GM21723 (cell line): Measurements from ENCODE around the gene MMP19.

Experiments used
- ATAC-seq: cut with Tn5 transposase; IDR thresholded peaks from one replicate; pipeline ENCODE4 v1.9.1; 2021; ENCODE audit warnings: mild to moderate bottlenecking, moderate library complexity; ENCODE audit not compliant: unreplicated experiment

The MMP19 gene

GRCh38 chr12:55816881-55817344 lies 25.8 kb downstream of the MMP19 start:
- ATAC-seq = no peak

- ATAC-seq = no peak
These were observed 27.3 kb downstream of the MMP19 start for GRCh38 chr12:55815473-55815872.

- ATAC-seq = no peak
These were observed 28.5 kb downstream of the MMP19 start for GRCh38 chr12:55814257-55814656.

GRCh38 chr12:55812088-55812487 lies 30.6 kb downstream of the MMP19 start:
- ATAC-seq = no peak

- no peak for ATAC-seq
These were observed 33.5 kb downstream of the MMP19 start for GRCh38 chr12:55809274-55809673.

GRCh38 chr12:55806982-55807381 lies 35.8 kb downstream of the MMP19 start:
- ATAC-seq = no peak

- no peak for ATAC-seq
These were observed 45.2 kb downstream of the MMP19 start for GRCh38 chr12:55797550-55797949.

GRCh38 chr12:55797068-55797467 lies 45.7 kb downstream of the MMP19 start:
- ATAC-seq = no peak

- no peak for ATAC-seq
These were observed 46.8 kb downstream of the MMP19 start for GRCh38 chr12:55795950-55796349.

GRCh38 chr12:55789893-55790292 lies 52.8 kb downstream of the MMP19 start:
- no peak for ATAC-seq

- ATAC-seq = no peak
These were observed 53.6 kb downstream of the MMP19 start for GRCh38 chr12:55789171-55789570.

GRCh38 chr12:55788546-55788945 lies 54.2 kb downstream of the MMP19 start:
- ATAC-seq = no peak
